ENCODE data around the gene PTPRQ.

The PTPRQ gene

DNA sequence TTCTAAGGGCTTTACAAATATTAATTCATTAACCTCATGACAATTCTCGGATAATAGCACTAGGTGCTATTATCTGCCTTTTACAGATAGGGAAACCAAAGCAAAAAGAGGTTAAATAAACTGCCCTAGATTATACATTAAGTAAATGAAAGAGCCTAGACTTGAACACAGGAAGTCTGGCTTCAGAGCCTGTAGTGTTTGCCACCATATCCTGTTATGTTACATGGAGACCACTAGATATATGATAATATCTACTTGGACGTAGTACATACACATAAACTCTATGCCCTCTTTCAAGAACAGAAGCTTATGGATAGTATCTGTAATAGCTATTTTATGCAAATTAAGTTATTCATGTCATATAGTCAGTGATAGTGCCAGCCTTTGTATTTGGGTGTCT is 246.5 kb downstream of the PTPRQ start:
- no peak overlapping the region for H3K27ac ChIP-seq (ENCODE audit: low read length)
- no peak for DNase-seq
- TF ChIP-seq, protein P1, sequence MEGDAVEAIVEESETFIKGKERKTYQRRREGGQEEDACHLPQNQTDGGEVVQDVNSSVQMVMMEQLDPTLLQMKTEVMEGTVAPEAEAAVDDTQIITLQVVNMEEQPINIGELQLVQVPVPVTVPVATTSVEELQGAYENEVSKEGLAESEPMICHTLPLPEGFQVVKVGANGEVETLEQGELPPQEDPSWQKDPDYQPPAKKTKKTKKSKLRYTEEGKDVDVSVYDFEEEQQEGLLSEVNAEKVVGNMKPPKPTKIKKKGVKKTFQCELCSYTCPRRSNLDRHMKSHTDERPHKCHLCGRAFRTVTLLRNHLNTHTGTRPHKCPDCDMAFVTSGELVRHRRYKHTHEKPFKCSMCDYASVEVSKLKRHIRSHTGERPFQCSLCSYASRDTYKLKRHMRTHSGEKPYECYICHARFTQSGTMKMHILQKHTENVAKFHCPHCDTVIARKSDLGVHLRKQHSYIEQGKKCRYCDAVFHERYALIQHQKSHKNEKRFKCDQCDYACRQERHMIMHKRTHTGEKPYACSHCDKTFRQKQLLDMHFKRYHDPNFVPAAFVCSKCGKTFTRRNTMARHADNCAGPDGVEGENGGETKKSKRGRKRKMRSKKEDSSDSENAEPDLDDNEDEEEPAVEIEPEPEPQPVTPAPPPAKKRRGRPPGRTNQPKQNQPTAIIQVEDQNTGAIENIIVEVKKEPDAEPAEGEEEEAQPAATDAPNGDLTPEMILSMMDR (IDR thresholded peaks at IDR 0.05; ENCODE audit: low read length): no peak
- TF ChIP-seq EZH2phosphoT487 (IDR thresholded peaks at IDR 0.05; ENCODE audit: low read length) (no peak), EZH2 (optimal IDR thresholded peaks at IDR 0.05; ENCODE audit: low read depth, low read length) (no peak)
- H2AFZ ChIP-seq (ENCODE audit: low read length): no peak overlapping the region
- H3K4me3 ChIP-seq (ENCODE audit: low read length): no peak overlapping the region
- no peaks in the 10 kb centered on the region for H3F3A ChIP-seq (ENCODE audit: insufficient read depth, low read length)
- H3K36me3 ChIP-seq (replicated peaks; ENCODE audit: insufficient read depth, low read length): no peaks in the 10 kb centered on the region
- no peaks in the 10 kb centered on the region for H3K9me3 ChIP-seq (replicated peaks; ENCODE audit: insufficient read depth, low read length)
- H3K9me2 ChIP-seq (replicated peaks; ENCODE audit: insufficient read depth, low read length): no peaks in the 10 kb centered on the region
- no peaks in the 10 kb centered on the region for H3K27me3 ChIP-seq (replicated peaks; ENCODE audit: insufficient read depth, low read length)
- H3K4me2 ChIP-seq (ENCODE audit: low read depth, low read length): no peak overlapping the region
- H3K9ac ChIP-seq (ENCODE audit: low read length): no peak overlapping the region
- H3K79me2 ChIP-seq (ENCODE audit: low read length): no peaks in the 10 kb centered on the region
- H3K4me1 ChIP-seq (ENCODE audit: low read length): no peaks in the 10 kb centered on the region
- no peaks in the 10 kb centered on the region for H4K20me1 ChIP-seq (ENCODE audit: insufficient read depth, low read length)

GRCh38 chr12:80692114-80692513 is 248.1 kb downstream of the PTPRQ start:
- Histone ChIP-seq H4K20me1 (ENCODE audit: insufficient read depth, low read length) (no peaks in the 10 kb centered on the region), H3K4me2 (ENCODE audit: low read depth, low read length) (no peak overlapping the region), H3K4me3 (ENCODE audit: low read length) (no peak overlapping the region), H3K9me3 (replicated peaks; ENCODE audit: insufficient read depth, low read length) (no peaks in the 10 kb centered on the region), H3K9me2 (replicated peaks; ENCODE audit: insufficient read depth, low read length) (no peaks in the 10 kb centered on the region), H3K9ac (ENCODE audit: low read length) (no peak overlapping the region), H3K79me2 (ENCODE audit: low read length) (no peaks in the 10 kb centered on the region), H2AFZ (ENCODE audit: low read length) (no peak overlapping the region), H3K27ac (ENCODE audit: low read length) (no peak overlapping the region), H3K36me3 (replicated peaks; ENCODE audit: insufficient read depth, low read length) (no peaks in the 10 kb centered on the region), H3K27me3 (replicated peaks; ENCODE audit: insufficient read depth, low read length) (no peaks in the 10 kb centered on the region), H3F3A (ENCODE audit: insufficient read depth, low read length) (no peaks in the 10 kb centered on the region), H3K4me1 (ENCODE audit: low read length) (no peaks in the 10 kb centered on the region)
- TF ChIP-seq, protein P1 (IDR thresholded peaks at IDR 0.05; ENCODE audit: low read length): no peak
- no peak for TF ChIP-seq EZH2 (optimal IDR thresholded peaks at IDR 0.05; ENCODE audit: low read depth, low read length)
- TF ChIP-seq EZH2phosphoT487 (IDR thresholded peaks at IDR 0.05; ENCODE audit: low read length): no peak
- no peak for DNase-seq

GRCh38 chr12:80697270-80697887 is 253.3 kb downstream of the PTPRQ start:
- Histone ChIP-seq H2AFZ (ENCODE audit: low read length) (no peak overlapping the region), H3K4me1 (ENCODE audit: low read length) (peaks cover 3% of the 10 kb centered on the region; the same call in 1 of the 2 replicates), H3K4me3 (ENCODE audit: low read length) (no peak overlapping the region), H4K20me1 (ENCODE audit: insufficient read depth, low read length) (no peaks in the 10 kb centered on the region), H3K9me2 (replicated peaks; ENCODE audit: insufficient read depth, low read length) (no peaks in the 10 kb centered on the region), H3K4me2 (ENCODE audit: low read depth, low read length) (no peak overlapping the region), H3K27ac (ENCODE audit: low read length) (no peak overlapping the region), H3K36me3 (replicated peaks; ENCODE audit: insufficient read depth, low read length) (no peaks in the 10 kb centered on the region), H3K9ac (ENCODE audit: low read length) (no peak overlapping the region), H3K79me2 (ENCODE audit: low read length) (no peaks in the 10 kb centered on the region), H3K9me3 (replicated peaks; ENCODE audit: insufficient read depth, low read length) (no peaks in the 10 kb centered on the region), H3F3A (ENCODE audit: insufficient read depth, low read length) (peaks cover 2% of the 10 kb centered on the region; the same call in 1 of the 2 replicates), H3K27me3 (replicated peaks; ENCODE audit: insufficient read depth, low read length) (no peaks in the 10 kb centered on the region)
- TF ChIP-seq EZH2 (optimal IDR thresholded peaks at IDR 0.05; ENCODE audit: low read depth, low read length) (no peak), EZH2phosphoT487 (IDR thresholded peaks at IDR 0.05; ENCODE audit: low read length) (no peak)
- TF ChIP-seq, protein P1 (IDR thresholded peaks at IDR 0.05; ENCODE audit: low read length): no peak
- DNase-seq: no peak

Data from MM.1S (cell line).